GM13977 (cell line): ENCODE data around the gene ADAMTS16.

ENCODE experiments used
- DNase-seq: peaks from one replicate; pipeline ENCODE4 v3.0.0; 2012; ENCODE audit warnings: low spot score
- in situ Hi-C: fragments of 300-500 bp; cut with MboI; formaldehyde crosslinking; loops from one replicate; pipeline ENCODE4 v1.12.0; 2022; ENCODE audit warnings: low sequenced_read_pairs, low pct_unique_long_range_greater_than_20kb, mixed read lengths, inconsistent platforms; ENCODE audit not compliant: unreplicated experiment
- TF ChIP-seq, protein P1 (sequence below): IDR thresholded peaks from 2 replicates; pipeline ENCODE4 v1.5.1; 2012; ENCODE audit warnings: mild to moderate bottlenecking, control low read depth; ENCODE audit not compliant: insufficient read depth; ENCODE audit errors: extremely low read depth, missing control alignments

The ADAMTS16 gene

DNA sequence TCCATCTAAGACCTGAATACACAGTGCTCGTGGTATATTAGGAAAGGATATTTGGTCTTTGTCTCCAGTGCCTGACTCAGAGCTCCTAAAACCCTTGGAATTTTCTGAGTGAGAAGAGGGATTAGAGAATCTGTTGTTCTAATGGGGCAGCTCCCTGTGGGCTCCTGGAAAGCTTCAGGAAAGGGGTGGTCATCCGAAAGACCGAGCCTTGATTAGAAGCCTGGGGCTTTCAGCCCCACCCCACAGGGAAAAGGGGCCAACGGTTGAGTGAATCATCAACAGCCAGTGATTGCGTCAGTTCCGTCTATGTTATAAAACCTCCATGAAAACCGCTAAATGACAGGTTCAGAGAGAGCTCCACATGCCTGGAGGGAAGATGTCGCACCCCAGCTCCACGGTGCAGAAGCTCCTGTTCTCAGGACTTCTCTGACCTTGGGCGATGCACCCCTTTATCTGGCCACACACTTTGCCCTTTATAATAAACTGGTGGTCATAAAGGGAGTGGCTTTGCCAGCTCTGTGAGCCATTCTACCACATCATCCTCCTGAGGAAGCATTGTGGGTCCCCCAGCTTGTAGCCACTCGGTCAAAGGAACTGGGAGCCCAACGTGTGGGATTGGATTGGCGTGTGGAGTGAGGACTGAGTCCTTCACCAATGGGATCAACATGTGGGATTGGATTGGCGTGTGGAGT lies 211.3 kb downstream of the ADAMTS16 start:
- DNase-seq, result no peak
- TF ChIP-seq, protein P1, sequence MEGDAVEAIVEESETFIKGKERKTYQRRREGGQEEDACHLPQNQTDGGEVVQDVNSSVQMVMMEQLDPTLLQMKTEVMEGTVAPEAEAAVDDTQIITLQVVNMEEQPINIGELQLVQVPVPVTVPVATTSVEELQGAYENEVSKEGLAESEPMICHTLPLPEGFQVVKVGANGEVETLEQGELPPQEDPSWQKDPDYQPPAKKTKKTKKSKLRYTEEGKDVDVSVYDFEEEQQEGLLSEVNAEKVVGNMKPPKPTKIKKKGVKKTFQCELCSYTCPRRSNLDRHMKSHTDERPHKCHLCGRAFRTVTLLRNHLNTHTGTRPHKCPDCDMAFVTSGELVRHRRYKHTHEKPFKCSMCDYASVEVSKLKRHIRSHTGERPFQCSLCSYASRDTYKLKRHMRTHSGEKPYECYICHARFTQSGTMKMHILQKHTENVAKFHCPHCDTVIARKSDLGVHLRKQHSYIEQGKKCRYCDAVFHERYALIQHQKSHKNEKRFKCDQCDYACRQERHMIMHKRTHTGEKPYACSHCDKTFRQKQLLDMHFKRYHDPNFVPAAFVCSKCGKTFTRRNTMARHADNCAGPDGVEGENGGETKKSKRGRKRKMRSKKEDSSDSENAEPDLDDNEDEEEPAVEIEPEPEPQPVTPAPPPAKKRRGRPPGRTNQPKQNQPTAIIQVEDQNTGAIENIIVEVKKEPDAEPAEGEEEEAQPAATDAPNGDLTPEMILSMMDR, result no peak
- in situ Hi-C loops, result no loop called here

DNA sequence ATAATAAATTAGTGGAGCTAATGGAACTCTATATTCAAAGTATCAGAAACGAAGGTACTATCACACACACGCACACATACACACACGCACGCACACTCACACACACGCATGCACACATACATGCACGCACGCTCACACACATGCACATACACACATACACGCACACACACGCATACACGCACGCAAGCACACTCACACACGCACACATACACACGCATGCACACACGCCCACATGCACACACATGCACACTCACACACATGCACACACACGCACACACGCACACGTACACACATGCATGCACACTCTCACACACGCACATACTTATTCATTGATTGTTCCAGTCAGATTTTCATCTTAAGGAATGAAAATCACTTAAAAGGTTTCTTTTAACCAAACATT lies 212.5 kb downstream of the ADAMTS16 start:
- in situ Hi-C loops, result no loop called here
- TF ChIP-seq, protein P1, result no peak
- DNase-seq, result no peak

DNA sequence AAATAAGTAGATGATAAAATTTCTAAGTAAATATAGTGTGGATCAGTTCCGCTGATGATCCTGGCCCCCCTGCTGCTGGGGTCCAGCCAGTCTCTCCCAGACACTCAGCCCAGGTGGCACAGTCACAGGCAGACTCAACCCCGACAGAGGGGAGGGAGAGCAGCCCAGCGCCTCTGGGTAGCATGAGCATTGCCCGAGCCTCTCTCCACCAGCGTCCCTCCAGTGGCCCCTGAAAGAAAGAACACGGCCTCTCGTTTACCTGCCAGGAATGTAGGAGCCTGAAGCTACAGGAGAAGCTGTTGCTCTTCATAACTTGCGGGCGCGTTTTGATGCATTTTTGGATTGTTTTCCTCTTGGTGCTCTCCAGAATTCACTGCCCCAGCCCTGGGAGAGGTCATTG lies 213.6 kb downstream of the ADAMTS16 start:
- TF ChIP-seq, protein P1, result no peak
- DNase-seq, result no peak
- in situ Hi-C loops, result no loop called here

DNA sequence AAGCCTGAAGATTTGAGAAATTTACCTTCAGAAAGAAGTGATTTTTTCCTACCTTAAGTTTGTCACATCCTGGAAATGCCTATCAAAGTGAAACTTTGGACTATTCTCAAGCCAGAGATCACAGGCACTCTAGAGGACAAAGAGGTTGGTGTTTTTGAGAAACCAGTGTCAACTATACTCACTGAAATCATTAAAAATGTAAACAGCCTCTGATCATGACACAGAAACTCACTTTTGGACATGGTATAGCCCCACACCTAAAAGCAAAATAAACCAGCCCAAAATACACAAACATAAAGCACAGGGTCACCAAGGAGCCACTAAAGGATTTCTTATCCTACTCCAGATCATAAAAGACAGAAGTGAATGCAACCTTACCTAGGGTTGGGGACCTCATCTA lies 216.6 kb downstream of the ADAMTS16 start:
- no peak for DNase-seq
- in situ Hi-C loops, result no loop called here
- TF ChIP-seq, protein P1, result no peak

DNA sequence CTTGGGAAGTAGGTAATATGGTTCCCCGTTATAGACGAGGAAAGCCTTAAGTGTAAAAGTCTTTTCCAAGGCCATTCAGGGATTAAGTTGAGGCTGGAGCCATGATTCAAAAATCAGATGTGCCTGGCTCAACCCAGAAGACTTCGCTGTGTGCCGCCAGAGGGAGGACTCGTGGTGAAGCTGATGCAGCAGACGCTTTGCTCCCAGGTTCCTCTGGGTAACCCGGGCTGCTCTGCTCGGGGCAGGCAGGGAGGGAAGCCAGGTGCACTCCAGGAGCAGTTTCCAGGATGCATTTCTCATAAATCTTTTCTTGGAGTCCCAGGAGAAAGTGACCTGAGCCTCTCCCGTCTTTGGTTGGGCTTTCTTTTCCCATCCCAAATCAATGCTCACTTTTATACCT lies 219.5 kb downstream of the ADAMTS16 start:
- DNase-seq, result no peak
- TF ChIP-seq, protein P1, result no peak
- in situ Hi-C loops, result no loop called here

DNA sequence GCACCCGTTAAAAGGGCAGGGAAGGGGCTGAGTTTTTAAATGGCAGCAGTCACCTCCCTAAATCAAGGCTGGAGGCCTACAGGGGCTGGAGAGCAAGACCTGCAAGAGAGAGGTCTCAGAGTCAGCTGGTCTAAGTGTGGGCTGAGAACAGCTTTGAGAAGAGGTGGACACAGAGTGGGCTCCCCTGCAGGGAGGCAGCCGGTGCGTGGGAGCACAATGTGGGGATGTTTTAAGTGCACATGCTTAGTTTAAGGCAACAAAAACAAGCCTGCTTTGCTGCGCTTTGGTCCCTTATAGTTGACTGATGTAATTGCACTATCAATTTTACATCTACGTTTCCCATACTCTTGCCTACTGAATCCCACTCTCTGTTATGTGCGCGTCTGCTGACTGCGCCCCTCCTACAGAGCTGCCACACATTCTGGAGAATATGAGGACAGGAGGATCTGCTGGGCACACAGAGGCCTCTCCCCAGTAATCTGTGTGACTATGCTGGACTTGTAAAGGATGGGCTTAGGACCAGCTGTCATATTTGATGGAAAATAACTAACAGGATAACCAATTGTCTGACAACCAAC lies 220.3 kb downstream of the ADAMTS16 start:
- no peak for DNase-seq
- in situ Hi-C loops, result no loop called here
- TF ChIP-seq, protein P1, result no peak
